ENCODE measurements around the gene NHLRC2.

GRCh38 chr10:113945687-113946085 is 91.2 kb downstream of the NHLRC2 start:
- TF ChIP-seq CTCF (IDR thresholded peaks at IDR 0.05; ENCODE audit: extremely low read depth in 1 of 2, insufficient read depth in 1 of 2, low read depth in 1 of 2, low read length in 2 of 2): no peak
- TF ChIP-seq EZH2 (IDR thresholded peaks at IDR 0.05; ENCODE audit: borderline replicate concordance, low read depth, low read length, severe bottlenecking): no peak
- no peak for TF ChIP-seq POLR2AphosphoS5 (IDR thresholded peaks at IDR 0.05; ENCODE audit: insufficient read depth, low read depth, low read length)
- TF ChIP-seq JUN (IDR thresholded peaks at IDR 0.05; ENCODE audit: borderline replicate concordance, insufficient read depth, insufficient read length, low read depth): no peak
- no peak for TF ChIP-seq FOS (IDR thresholded peaks at IDR 0.05; ENCODE audit: borderline replicate concordance, insufficient read depth, low read length)
- TF ChIP-seq, protein P1, sequence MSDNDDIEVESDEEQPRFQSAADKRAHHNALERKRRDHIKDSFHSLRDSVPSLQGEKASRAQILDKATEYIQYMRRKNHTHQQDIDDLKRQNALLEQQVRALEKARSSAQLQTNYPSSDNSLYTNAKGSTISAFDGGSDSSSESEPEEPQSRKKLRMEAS (IDR thresholded peaks at IDR 0.05; ENCODE audit: insufficient read depth, insufficient read length): no peak
- TF ChIP-seq POLR2A (IDR thresholded peaks at IDR 0.05; ENCODE audit: low read depth, low read length): no peak
- TF ChIP-seq MYC (IDR thresholded peaks at IDR 0.05; ENCODE audit: low read depth, low read length): no peak
- no peak for TF ChIP-seq GATA2 (IDR thresholded peaks at IDR 0.05; ENCODE audit: insufficient read depth, insufficient read length, low read depth, low read length)

Measured in endothelial cell of umbilical vein (primary cell).